GM20000 (cell line): Measurements from ENCODE around the gene PTPRG.
A peak's percentile ranks its signal among the peaks of the same experiment; 100 is the strongest.

Experiments
- DNase-seq: peaks from one replicate; pipeline ENCODE4 v3.0.0; 2012; ENCODE audit warnings: low spot score
- TF ChIP-seq, protein P1 (sequence below): IDR thresholded peaks from 2 replicates; pipeline ENCODE4 v1.5.1; 2012; ENCODE audit warnings: mild to moderate bottlenecking, control low read depth; ENCODE audit errors: extremely low read depth, missing control alignments

The PTPRG gene

DNA sequence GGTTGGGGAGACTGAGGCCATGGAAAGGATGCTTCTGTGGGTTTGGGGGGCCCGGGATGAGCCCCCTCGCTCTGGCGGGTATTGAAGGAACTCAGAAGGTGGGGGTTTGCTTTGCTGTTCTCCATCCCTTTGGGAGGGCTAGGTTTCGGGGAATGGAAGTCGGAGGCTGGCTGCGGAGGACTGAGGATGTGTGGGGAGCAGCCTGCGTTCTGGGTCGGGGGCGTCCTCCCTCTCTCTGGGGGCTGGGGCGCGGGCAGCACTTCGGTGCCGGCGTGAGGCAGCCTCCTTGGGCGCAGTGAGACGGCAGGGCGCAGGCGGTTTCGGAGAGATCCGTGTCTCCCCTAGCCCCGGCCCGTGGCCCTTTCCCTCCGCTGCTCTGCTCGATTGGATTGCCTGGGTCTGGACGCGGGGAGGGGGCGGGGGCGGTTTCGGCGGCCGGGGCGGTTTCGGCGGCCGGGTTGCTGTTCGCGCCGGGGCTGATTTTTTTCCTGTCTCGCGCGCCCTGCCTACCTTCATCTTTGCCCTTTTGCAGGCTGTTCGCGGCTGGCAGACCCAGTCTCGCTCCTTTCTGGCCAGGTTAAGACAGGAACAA is 1.4 kb downstream of the PTPRG start:
- DNase-seq, result peak; percentile 22
- TF ChIP-seq, protein P1, sequence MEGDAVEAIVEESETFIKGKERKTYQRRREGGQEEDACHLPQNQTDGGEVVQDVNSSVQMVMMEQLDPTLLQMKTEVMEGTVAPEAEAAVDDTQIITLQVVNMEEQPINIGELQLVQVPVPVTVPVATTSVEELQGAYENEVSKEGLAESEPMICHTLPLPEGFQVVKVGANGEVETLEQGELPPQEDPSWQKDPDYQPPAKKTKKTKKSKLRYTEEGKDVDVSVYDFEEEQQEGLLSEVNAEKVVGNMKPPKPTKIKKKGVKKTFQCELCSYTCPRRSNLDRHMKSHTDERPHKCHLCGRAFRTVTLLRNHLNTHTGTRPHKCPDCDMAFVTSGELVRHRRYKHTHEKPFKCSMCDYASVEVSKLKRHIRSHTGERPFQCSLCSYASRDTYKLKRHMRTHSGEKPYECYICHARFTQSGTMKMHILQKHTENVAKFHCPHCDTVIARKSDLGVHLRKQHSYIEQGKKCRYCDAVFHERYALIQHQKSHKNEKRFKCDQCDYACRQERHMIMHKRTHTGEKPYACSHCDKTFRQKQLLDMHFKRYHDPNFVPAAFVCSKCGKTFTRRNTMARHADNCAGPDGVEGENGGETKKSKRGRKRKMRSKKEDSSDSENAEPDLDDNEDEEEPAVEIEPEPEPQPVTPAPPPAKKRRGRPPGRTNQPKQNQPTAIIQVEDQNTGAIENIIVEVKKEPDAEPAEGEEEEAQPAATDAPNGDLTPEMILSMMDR, result no peak

DNA sequence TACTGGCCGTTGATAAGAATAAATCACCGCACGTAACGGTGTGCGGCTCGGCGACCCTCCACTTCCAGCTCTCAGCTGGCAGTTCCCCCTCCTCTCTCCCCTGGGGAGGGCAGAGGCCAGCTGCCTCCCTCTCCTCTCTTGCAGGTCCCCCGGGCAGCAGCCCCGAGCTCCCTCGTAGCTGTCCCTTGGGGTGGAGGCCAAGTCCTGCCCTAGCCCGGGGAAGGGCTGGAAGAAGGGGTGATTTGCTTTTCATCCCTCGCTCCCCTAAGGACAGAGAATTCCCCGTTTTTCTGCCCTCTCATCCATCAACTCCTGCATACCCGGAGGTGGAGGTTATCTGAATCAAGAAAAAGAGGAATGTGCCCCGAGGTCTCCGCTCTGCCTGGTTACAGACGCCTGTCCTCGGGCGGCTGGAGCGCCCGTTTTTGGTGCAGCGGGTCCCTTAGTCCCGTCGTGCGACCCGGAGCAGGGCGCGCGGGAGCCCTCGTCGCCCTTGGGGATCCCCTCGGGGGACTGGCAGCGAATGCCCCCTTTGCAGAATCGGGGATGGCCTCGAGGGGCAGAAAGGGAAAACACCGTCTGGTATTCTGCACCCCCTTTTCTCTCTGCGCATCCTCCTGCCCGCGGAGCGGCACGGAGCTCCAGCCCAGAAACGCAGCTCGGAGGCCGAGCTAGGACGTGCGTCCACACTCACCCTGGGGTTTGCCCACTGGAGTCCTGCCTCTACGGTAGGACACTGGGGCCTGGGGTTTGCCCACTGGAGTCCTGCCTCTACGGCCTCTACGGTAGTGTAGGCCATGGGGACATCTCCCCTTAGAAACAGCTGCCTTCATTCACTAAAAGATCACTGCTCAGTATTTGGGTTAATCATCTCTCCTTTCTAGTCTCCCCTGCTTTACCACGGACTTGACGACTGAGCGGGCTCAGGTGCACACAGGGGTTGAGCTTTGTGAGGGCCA is 2.2 kb downstream of the PTPRG start:
- TF ChIP-seq, protein P1, result no peak

DNA sequence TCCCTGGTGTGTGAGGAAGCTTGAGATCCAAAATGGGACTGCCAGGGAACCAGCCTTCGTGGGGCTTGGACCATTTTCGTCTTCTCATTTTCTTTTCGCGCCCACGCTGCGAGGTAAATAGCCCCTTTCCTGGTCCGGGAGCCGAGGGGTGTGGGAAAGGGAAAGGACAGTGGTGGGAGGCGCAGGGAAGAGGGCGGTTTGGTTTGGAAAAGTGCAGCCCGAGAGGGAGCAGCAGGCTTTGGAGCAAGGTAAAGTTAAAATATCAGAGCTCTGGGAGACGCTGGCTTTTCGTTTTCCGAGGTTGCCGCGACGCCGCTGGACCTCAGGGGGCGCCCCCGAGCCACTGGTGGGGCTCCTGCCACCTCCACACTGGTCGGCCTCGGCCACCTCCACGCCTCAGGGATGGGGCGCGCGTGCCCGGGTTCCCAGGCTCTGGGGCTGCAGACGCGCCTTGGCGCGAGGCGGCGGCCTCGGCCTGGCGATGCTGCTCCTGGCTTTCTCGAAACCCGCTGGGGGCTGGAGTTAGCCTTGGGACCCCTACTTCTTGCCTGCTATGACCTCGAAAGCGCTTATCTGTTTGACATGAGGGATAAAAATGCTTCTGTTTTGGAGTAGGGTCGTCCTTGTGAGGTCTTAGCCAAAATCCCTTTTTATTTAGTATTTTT is 3.2 kb downstream of the PTPRG start:
- TF ChIP-seq, protein P1, result peak; percentile 18
- DNase-seq, result peak; percentile 44

More for the DNA sequence above, 2.2 kb downstream of the PTPRG start:
- DNase-seq, result peak; percentile 36

DNA sequence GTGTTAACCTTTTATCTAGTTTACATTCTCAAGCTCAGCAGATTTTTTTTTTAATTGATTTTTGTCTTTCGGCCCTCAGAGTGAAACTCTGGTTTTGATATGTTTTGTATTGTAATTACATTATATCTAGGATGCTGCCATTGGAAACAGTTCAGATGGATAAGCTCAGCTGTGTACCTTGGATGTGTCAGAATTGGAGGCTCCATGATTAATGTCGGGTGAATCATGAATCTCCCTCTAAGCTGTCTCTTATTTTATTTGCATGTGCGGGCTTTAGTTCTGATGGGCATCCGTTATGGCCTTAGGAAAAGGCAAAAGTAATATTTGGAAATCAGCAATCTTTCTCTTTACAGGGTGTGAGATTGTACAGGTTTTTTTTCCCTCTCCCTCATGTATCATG is 4.2 kb downstream of the PTPRG start:
- TF ChIP-seq, protein P1, result no peak
- no peak for DNase-seq

DNA sequence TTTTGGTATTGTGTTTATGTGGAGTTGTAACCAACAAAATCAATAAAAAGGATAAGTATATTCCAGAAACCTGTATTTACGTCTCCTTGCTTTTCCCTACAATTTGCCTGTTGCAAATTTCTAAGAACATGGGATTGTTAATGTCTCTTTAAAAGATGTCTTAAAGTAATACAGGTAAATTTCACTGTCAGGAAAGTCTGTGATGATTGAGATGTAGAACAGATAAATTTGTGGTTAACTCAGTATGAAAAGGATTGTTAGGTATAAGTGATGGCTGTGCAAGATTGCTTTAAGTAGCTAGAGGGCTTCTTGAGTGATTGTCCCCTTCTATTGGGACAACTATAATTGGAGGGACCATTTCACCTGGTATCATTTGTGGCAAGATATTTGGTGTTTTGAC is 6.8 kb downstream of the PTPRG start:
- DNase-seq, result no peak
- TF ChIP-seq, protein P1, result no peak

DNA sequence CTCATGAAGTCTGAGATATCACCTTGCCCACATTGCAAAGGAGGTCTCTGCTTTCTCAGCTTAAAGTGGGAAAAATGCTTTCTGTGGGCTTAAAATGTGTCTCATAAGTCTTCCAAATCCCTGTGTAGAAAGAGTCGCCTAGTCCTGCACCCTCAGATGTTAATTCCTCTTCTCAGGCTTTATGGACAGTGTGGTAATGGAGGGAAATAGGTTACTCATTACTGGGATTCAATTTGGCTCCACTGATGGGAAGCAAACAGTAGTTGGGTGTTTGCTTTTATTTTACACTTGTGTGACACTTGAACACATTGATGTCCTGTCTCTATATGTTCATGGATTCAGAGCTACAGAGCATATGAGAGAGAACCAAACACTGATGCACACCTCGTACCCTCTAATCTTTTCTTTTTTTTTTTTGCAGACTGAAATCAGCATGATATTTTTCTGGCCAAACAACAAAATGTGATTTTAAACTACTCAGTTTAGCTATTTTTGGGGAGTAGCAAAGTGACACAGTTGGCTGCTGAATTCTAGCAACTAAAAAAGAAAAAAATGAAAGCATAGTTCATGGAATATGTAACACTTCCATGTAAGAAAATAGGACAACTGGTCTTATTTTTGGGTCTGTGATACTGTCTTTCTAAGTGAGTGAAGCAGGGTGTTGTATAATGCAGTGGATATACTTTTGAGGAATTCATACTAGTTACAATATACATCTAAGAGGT is 8.6 kb downstream of the PTPRG start:
- DNase-seq, result no peak
- TF ChIP-seq, protein P1, result no peak
